Activated CD4-positive, alpha-beta T cell treated with anti-CD3 and anti-CD28 coated beads for 36 hours (primary cell): Measurements from ENCODE around the gene ATAD5. TPM values are rescaled to one million over a fixed set of nuclear protein-coding genes. Genes with fewer than 3 reads are reported as not detected.
"Not testable (repeated sequence)": the region's sequence is repeated elsewhere in the genome, so short reads cannot be mapped to it uniquely, and the experiment has no call there.

Experiments used
- ATAC-seq: fragments of 200-7000 bp; cut with Tn5 transposase; one replicate; pipeline ENCODE4 v1.10.0; 2021; ENCODE audit warnings: mild to moderate bottlenecking, moderate library complexity
- CTCF ChIA-PET: fragments of 350-600 bp; sonication (Branson Sonifier 250); formaldehyde crosslinking; loops from one replicate; lab custom pipeline; 2021; ENCODE audit warnings: antibody characterized with exemption; lab: Charles Lee
- POLR2A ChIA-PET: fragments of 350-600 bp; sonication (Branson Sonifier 250); formaldehyde crosslinking; loops from one replicate; lab custom pipeline; 2021; ENCODE audit warnings: antibody characterized with exemption, inconsistent platforms; lab: Charles Lee
- DNase-seq: peaks from one replicate; pipeline ENCODE4 v3.0.0-alpha.2; 2020
- H3K27ac Mint-ChIP-seq: one replicate; pipeline ENCODE4 v1.8.0; 2021; ENCODE audit warnings: mixed read lengths
- H3K27me3 Mint-ChIP-seq: one replicate; pipeline ENCODE4 v1.8.0; 2021; ENCODE audit warnings: mixed read lengths
- H3K36me3 Mint-ChIP-seq: one replicate; pipeline ENCODE4 v1.8.0; 2021; ENCODE audit warnings: low read depth, mixed read lengths
- H3K4me1 Mint-ChIP-seq: one replicate; pipeline ENCODE4 v1.8.0; 2021; ENCODE audit warnings: mixed read lengths
- H3K4me3 Mint-ChIP-seq: one replicate; pipeline ENCODE4 v1.8.0; 2021; ENCODE audit warnings: mild to moderate bottlenecking, moderate library complexity, mixed read lengths
- H3K9me3 Mint-ChIP-seq: one replicate; pipeline ENCODE4 v1.8.0; 2021; ENCODE audit warnings: low read depth, mixed read lengths
- intact Hi-C, 2 experiments: fragments of 100-400 bp; cut with DNase I in 1 of 2; cut with micrococcal nuclease in 1 of 2; formaldehyde crosslinking; loops; one replicate each; pipeline versions ENCODE4 v1.14.2 to v1.15.1; 2022 to 2024; cut with DNase I, micrococcal nuclease
- total RNA-seq, 2 experiments: library from RNA; stranded (reverse); gene quantifications; one replicate each; pipeline ENCODE4 v1.2.3, GENCODE V29; 2021

ATAD5 gene
- total RNA-seq, 2 experiments from 2014 or later, result 33.1 to 40.8 TPM

GRCh38 chr17:30928584-30928983 lies 96.8 kb downstream of the ATAD5 start:
- CTCF ChIA-PET, result interaction anchor here (0.6 to 0.8 kb wide), 2 partner anchors 461 to 684 kb away, joined by 3 to 5 read pairs; no protein-coding TSS in a partner anchor
- Mint-ChIP-seq H3K36me3 (no peaks in the 10 kb centered on the region), H3K27me3 (peaks cover 17% of the 10 kb centered on the region), H3K27ac (no peak overlapping the region), H3K9me3 (no peaks in the 10 kb centered on the region), H3K4me1 (no peaks in the 10 kb centered on the region), H3K4me3 (no peak overlapping the region)
- intact Hi-C loops, result no loop called here
- ATAC-seq, result no peak
- POLR2A ChIA-PET, result no interaction called here
- DNase-seq, result no peak

GRCh38 chr17:30929081-30929633 lies 97.4 kb downstream of the ATAD5 start:
- Mint-ChIP-seq H3K27ac (no peak overlapping the region), H3K4me3 (no peak overlapping the region), H3K27me3 (peaks cover 15% of the 10 kb centered on the region), H3K4me1 (no peaks in the 10 kb centered on the region), H3K9me3 (no peaks in the 10 kb centered on the region), H3K36me3 (no peaks in the 10 kb centered on the region)
- ATAC-seq, result no peak
- intact Hi-C loops, result no loop called here
- no peak for DNase-seq
- ChIA-PET POLR2A (no interaction called here), CTCF (interaction anchor here (0.6 to 0.8 kb wide), 2 partner anchors 460 to 685 kb away, joined by 3 to 5 read pairs; no protein-coding TSS in a partner anchor)

- H3K4me3 Mint-ChIP-seq, intact Hi-C loops, DNase-seq, H3K27ac Mint-ChIP-seq, H3K4me1 Mint-ChIP-seq, ATAC-seq, H3K36me3 Mint-ChIP-seq, H3K9me3 Mint-ChIP-seq: not testable (repeated sequence)
- peaks cover 11% of the 10 kb centered on the region for H3K27me3 Mint-ChIP-seq
- ChIA-PET POLR2A (interaction anchor here (0.7 kb wide), 1 partner anchor 443 kb away, joined by 3 read pairs; no protein-coding TSS in a partner anchor), CTCF (interaction anchor here (1.0 kb wide), 1 partner anchor 140 kb away, joined by 3 read pairs; no protein-coding TSS in a partner anchor)
These were observed 98.1 kb downstream of the ATAD5 start for GRCh38 chr17:30929861-30930260.

- H3K9me3 Mint-ChIP-seq, result no peaks in the 10 kb centered on the region
- no peaks in the 10 kb centered on the region for H3K4me1 Mint-ChIP-seq
- H3K27ac Mint-ChIP-seq, result no peak overlapping the region
- intact Hi-C loops, result no loop called here
- no peaks in the 10 kb centered on the region for H3K36me3 Mint-ChIP-seq
- no peak for DNase-seq
- H3K27me3 Mint-ChIP-seq, result peaks cover 10% of the 10 kb centered on the region
- ATAC-seq, result no peak
- no peak overlapping the region for H3K4me3 Mint-ChIP-seq
- ChIA-PET CTCF (interaction anchor here (1.0 kb wide), 1 partner anchor 139 kb away, joined by 3 read pairs; no protein-coding TSS in a partner anchor), POLR2A (interaction anchor here (0.7 kb wide), 1 partner anchor 442 kb away, joined by 3 read pairs; no protein-coding TSS in a partner anchor)
These were observed 98.7 kb downstream of the ATAD5 start for GRCh38 chr17:30930495-30930894.

- ATAC-seq, CTCF ChIA-PET, DNase-seq, H3K27ac Mint-ChIP-seq, H3K4me3 Mint-ChIP-seq, intact Hi-C loops, H3K36me3 Mint-ChIP-seq, H3K9me3 Mint-ChIP-seq, H3K4me1 Mint-ChIP-seq, POLR2A ChIA-PET, H3K27me3 Mint-ChIP-seq: not testable (repeated sequence)
These were observed 99.8 kb downstream of the ATAD5 start for GRCh38 chr17:30931582-30931981.

GRCh38 chr17:30933966-30934365 lies 102.2 kb downstream of the ATAD5 start:
- ATAC-seq (no peak), DNase-seq (no peak)
- intact Hi-C loops, result no loop called here
- Mint-ChIP-seq H3K4me1 (no peaks in the 10 kb centered on the region), H3K27ac (no peak overlapping the region), H3K36me3 (no peaks in the 10 kb centered on the region), H3K9me3 (no peaks in the 10 kb centered on the region), H3K27me3 (no peaks in the 10 kb centered on the region), H3K4me3 (no peak overlapping the region)
- POLR2A ChIA-PET, result no interaction called here
- CTCF ChIA-PET, result interaction anchor here (0.7 kb wide), 1 partner anchor 18 kb away, joined by 3 read pairs; no protein-coding TSS in a partner anchor

DNA sequence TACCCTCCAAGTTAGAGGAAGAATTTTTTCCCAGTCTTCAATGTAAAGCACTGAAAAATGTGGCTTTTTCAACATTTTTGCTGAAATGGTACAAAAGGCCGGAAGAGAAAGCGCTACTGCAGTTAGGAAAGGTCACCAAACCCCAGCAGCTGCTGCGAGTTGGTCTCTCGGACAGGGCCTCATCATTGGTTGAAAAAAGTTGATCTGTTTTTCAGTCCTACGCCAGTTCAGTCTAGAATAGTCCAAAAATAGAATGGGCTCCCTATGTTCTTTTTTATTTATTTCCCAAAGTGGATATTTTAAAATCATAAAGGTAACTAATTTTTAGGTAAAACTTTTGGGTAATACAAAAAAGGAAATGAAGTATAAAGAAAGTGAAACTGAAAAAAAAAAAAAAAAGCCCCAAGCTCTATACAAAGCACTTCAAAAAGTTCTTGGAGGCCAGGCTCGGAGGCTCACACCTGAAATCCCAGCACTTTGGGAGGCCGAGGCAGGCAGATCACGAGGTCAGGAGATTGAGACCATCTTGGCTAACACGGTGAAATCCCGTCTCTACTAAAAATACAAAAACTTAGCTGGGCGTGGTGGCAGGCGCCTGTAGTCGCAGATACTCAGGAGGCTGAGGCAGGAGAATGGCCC lies 107.4 kb downstream of the ATAD5 start:
- peak; percentile 18 for DNase-seq
- intact Hi-C loops, result no loop called here
- Mint-ChIP-seq H3K4me3 (no peak overlapping the region), H3K27ac (no peak overlapping the region), H3K36me3 (no peaks in the 10 kb centered on the region), H3K27me3 (no peaks in the 10 kb centered on the region), H3K4me1 (peaks cover 2% of the 10 kb centered on the region), H3K9me3 (no peaks in the 10 kb centered on the region)
- peak; percentile 36 for ATAC-seq
- POLR2A ChIA-PET, result no interaction called here
- CTCF ChIA-PET, result interaction anchor here (0.9 to 1.3 kb wide), 2 partner anchors 12 to 274 kb away, joined by 3 to 4 read pairs; no protein-coding TSS in a partner anchor

DNA sequence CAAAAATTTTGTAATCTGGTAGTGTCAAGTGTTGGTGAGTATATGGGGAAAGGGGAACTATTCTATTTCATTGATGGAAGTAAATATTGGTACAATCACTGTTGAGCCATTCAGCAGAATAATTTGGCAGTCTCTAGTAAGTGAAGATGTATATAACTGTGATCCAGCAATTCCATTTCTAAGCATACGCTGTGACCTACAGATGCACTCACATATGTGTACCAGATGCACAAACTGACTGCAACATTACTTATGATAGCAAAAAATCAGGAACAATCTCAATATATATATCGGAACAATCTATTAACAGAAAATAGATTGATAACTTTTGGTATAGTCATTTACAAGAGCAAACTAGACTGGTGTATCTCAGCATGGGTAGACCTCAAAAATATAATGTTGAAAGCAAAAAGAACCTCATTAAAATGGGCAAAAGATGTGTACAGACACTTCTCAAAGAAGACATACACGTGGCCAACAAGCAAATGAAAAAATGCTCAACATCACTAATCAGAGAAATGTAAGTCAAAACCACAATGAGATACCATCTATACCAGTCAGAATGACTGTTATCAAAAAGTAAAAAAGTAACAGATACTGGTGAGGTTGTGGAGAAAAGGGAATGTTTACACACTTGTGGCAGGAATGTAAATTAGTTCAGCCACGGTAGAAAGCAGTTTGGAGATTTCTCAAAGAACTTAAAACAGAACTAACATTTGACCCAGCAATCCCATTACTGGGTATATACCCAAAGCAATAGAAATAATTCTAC lies 110.7 kb downstream of the ATAD5 start:
- ATAC-seq, result peak; percentile 26
- Mint-ChIP-seq H3K27me3 (no peaks in the 10 kb centered on the region), H3K27ac (no peak overlapping the region), H3K4me3 (no peak overlapping the region), H3K36me3 (no peaks in the 10 kb centered on the region), H3K9me3 (no peaks in the 10 kb centered on the region), H3K4me1 (peaks cover 2% of the 10 kb centered on the region)
- intact Hi-C loops, result no loop called here
- DNase-seq, result no peak
- CTCF ChIA-PET, result interaction anchor here (1.5 kb wide), 1 partner anchor 28 kb away, joined by 3 read pairs; the partner anchor contains the start of gene RNF135
- POLR2A ChIA-PET, result no interaction called here

Other genes with a start within 250 kb of the ATAD5 start
- gene CRLF3, start 7.3 kb upstream of the ATAD5 start, total RNA-seq, result 10 to 100 TPM; 39.2 to 44.1 TPM
- gene TEFM, start 74.3 kb downstream of the ATAD5 start, total RNA-seq, result 10 to 100 TPM; 13.4 to 15.3 TPM
- gene ADAP2, start 90.0 kb downstream of the ATAD5 start, total RNA-seq, result 1 to 10 TPM in 1 of 2 experiments, under 1 TPM in 1; 0.72 to 1.2 TPM
- 1 to 10 TPM; 5.8 to 6.0 TPM for gene RNF135, start 139.1 kb downstream of the ATAD5 start, total RNA-seq